Right lobe of liver (tissue), 4 donors: ENCODE results near the gene PUM2.

ENCODE experiments used
- CTCF ChIP-seq, 4 donors: fragments of 200-600 bp in 3 of 4; fragments of 450-650 bp in 1 of 4; IDR thresholded peaks; one replicate each; pipeline versions ENCODE4 v1.5.1 to v1.8.0; 2016 to 2022; ENCODE audit warnings: antibody characterized with exemption in 4 of 4, mild to moderate bottlenecking in 2 of 4
- POLR2A ChIP-seq: fragments of 450-650 bp; IDR thresholded peaks from one replicate; pipeline ENCODE4 v1.6.1; 2017; ENCODE audit warnings: antibody characterized with exemption, mild to moderate bottlenecking
- donor health status: DM: no; HTN: no; CAD: no.
- donor health status: DM: no; HTN: no; CAD: no.
- donor health status: DM: no; HTN: yes; CAD: no.

GRCh38 chr2:20353241-20353992 is 2.8 kb upstream of the PUM2 start:
- TF ChIP-seq CTCF (IDR thresholded peaks at IDR 0.05): no peak
- TF ChIP-seq POLR2A: no peak
